DND-41 (cell line): ENCODE data around the gene SPINDOC.
A peak's percentile ranks its signal among the peaks of the same experiment; 100 is the strongest.

Experiments used
- ATAC-seq: fragments of 200-7000 bp; cut with Tn5 transposase; 3 replicates; pipeline ENCODE4 v1.9.1; 2021; ENCODE audit warnings: low read depth; ENCODE audit not compliant: insufficient read depth
- DNase-seq: peaks from one replicate; pipeline ENCODE4 v3.0.0-alpha.2; 2020
- H2AFZ ChIP-seq: 2 replicates; pipeline ENCODE4 v1.6.0; 2012; ENCODE audit warnings: low read depth, low read length
- H3K27ac ChIP-seq: 2 replicates; pipeline ENCODE4 v1.5.1; 2012; ENCODE audit warnings: low read length, inconsistent platforms
- H3K27me3 ChIP-seq: fragments of 200-600 bp; sonication (generic); 2 replicates; pipeline ENCODE4 v1.6.0; 2012; ENCODE audit warnings: low read length, mild to moderate bottlenecking, inconsistent platforms; ENCODE audit not compliant: insufficient read depth, poor library complexity
- H3K36me3 ChIP-seq: 2 replicates; pipeline ENCODE4 v1.5.1; 2012; ENCODE audit warnings: low read length, inconsistent platforms; ENCODE audit not compliant: insufficient read depth
- H3K4me1 ChIP-seq: 2 replicates; pipeline ENCODE4 v1.5.1; 2012; ENCODE audit warnings: mild to moderate bottlenecking, low read length; ENCODE audit not compliant: insufficient read depth
- H3K4me2 ChIP-seq: 2 replicates; pipeline ENCODE4 v1.6.0; 2012; ENCODE audit warnings: mild to moderate bottlenecking, moderate library complexity, low read length, inconsistent platforms; ENCODE audit not compliant: insufficient read depth
- H3K4me3 ChIP-seq, 2 experiments: fragments of 200-600 bp in 1 of 2; shearing (Covaris generic) in 1 of 2; 2 replicates each; pipeline ENCODE4 v1.5.1; 2012 to 2016; ENCODE audit warnings: inconsistent platforms in 2 of 2, low read length in 2 of 2, mild to moderate bottlenecking in 2 of 2, low read depth in 1 of 2, moderate library complexity in 1 of 2
- H3K79me2 ChIP-seq: 2 replicates; pipeline ENCODE4 v1.6.0; 2012; ENCODE audit warnings: low read length, inconsistent platforms; ENCODE audit not compliant: insufficient read depth
- H3K9ac ChIP-seq: 2 replicates; pipeline ENCODE4 v1.6.0; 2012; ENCODE audit warnings: low read depth, mild to moderate bottlenecking, inconsistent platforms, low read length, moderate library complexity
- H3K9me3 ChIP-seq: 2 replicates; pipeline ENCODE4 v1.5.1; 2012; ENCODE audit warnings: low read length, moderate library complexity, mild to moderate bottlenecking, inconsistent platforms; ENCODE audit not compliant: insufficient read depth, severe bottlenecking
- H4K20me1 ChIP-seq: 2 replicates; pipeline ENCODE4 v1.6.0; 2012; ENCODE audit warnings: low read length; ENCODE audit not compliant: insufficient read depth
- CTCF ChIP-seq: IDR thresholded peaks from 2 replicates; pipeline ENCODE4 v1.5.1; 2012; ENCODE audit warnings: borderline replicate concordance, low read length, moderate library complexity, mild to moderate bottlenecking; ENCODE audit not compliant: poor library complexity, severe bottlenecking; ENCODE audit errors: extremely low read depth
- EZH2 ChIP-seq: IDR thresholded peaks from 3 replicates; pipeline ENCODE4 v1.6.1; 2012; ENCODE audit warnings: borderline replicate concordance, low read depth, mild to moderate bottlenecking, moderate library complexity, low read length, inconsistent platforms; ENCODE audit not compliant: severe bottlenecking

SPINDOC gene

GRCh38 chr11:63853476-63853875 is 40.2 kb downstream of the SPINDOC start:
- no peak overlapping the region for H3K27ac ChIP-seq
- H3K36me3 ChIP-seq, result peaks cover 36% of the 10 kb centered on the region
- no peak overlapping the region for H3K4me2 ChIP-seq
- H3K27me3 ChIP-seq, result no peaks in the 10 kb centered on the region
- TF ChIP-seq EZH2, result no peak
- TF ChIP-seq CTCF, result no peak
- H3K79me2 ChIP-seq, result peaks cover 93% of the 10 kb centered on the region
- H2AFZ ChIP-seq, result no peak overlapping the region
- H3K9me3 ChIP-seq, result no peaks in the 10 kb centered on the region
- H3K4me3 ChIP-seq, result no peak overlapping the region
- H4K20me1 ChIP-seq, result peaks cover 26% of the 10 kb centered on the region; the same call in 1 of the 2 replicates
- peaks cover 16% of the 10 kb centered on the region for H3K4me1 ChIP-seq
- no peak overlapping the region for H3K9ac ChIP-seq
- no peak for DNase-seq
- ATAC-seq, result no peak

- Histone ChIP-seq H4K20me1 (peaks cover 25% of the 10 kb centered on the region; the same call in 1 of the 2 replicates), H3K27me3 (no peaks in the 10 kb centered on the region), H3K9ac (no peak overlapping the region)
Measured at GRCh38 chr11:63854696-63855095, 41.4 kb downstream of the SPINDOC start.

GRCh38 chr11:63855975-63856374 is 42.7 kb downstream of the SPINDOC start:
- Histone ChIP-seq H4K20me1 (peaks cover 21% of the 10 kb centered on the region; the same call in 1 of the 2 replicates), H3K27me3 (no peaks in the 10 kb centered on the region), H2AFZ (no peak overlapping the region), H3K9ac (no peak overlapping the region), H3K27ac (no peak overlapping the region), H3K36me3 (peaks cover 34% of the 10 kb centered on the region), H3K9me3 (no peaks in the 10 kb centered on the region), H3K79me2 (peaks cover 93% of the 10 kb centered on the region), H3K4me2 (no peak overlapping the region), H3K4me3 (no peak overlapping the region), H3K4me1 (peaks cover 10% of the 10 kb centered on the region)
- TF ChIP-seq CTCF (no peak), EZH2 (no peak)
- peak; percentile 52; the same call in 2 of the 3 replicates for ATAC-seq
- DNase-seq, result peak; percentile 25

More at GRCh38 chr11:63854696-63855095, 41.4 kb downstream of the SPINDOC start:
- H3K79me2 ChIP-seq, result peaks cover 94% of the 10 kb centered on the region
- DNase-seq (no peak), ATAC-seq (no peak)
- H3K27ac ChIP-seq, result no peak overlapping the region
- peaks cover 16% of the 10 kb centered on the region for H3K4me1 ChIP-seq
- H3K36me3 ChIP-seq, result peaks cover 37% of the 10 kb centered on the region
- H3K4me3 ChIP-seq, result no peak overlapping the region
- H3K4me2 ChIP-seq, result no peak overlapping the region
- H3K9me3 ChIP-seq, result no peaks in the 10 kb centered on the region
- no peak for TF ChIP-seq EZH2
- H2AFZ ChIP-seq, result no peak overlapping the region

GRCh38 chr11:63858628-63859550 is 45.6 kb downstream of the SPINDOC start:
- DNase-seq, result no peak
- H4K20me1 ChIP-seq, result peaks cover 24% of the 10 kb centered on the region; the same call in 1 of the 2 replicates
- H3K4me2 ChIP-seq, result no peak overlapping the region
- H3K27ac ChIP-seq, result no peak overlapping the region
- H3K9ac ChIP-seq, result no peak overlapping the region
- H3K4me3 ChIP-seq, result no peak overlapping the region
- H3K79me2 ChIP-seq, result peaks cover 89% of the 10 kb centered on the region
- no peaks in the 10 kb centered on the region for H3K4me1 ChIP-seq
- H2AFZ ChIP-seq, result no peak overlapping the region
- H3K36me3 ChIP-seq, result peaks cover 36% of the 10 kb centered on the region
- no peak for TF ChIP-seq CTCF
- TF ChIP-seq EZH2, result no peak
- ATAC-seq, result no peak
- no peaks in the 10 kb centered on the region for H3K9me3 ChIP-seq
- H3K27me3 ChIP-seq, result no peaks in the 10 kb centered on the region
